ENCODE measurements around the gene CELA2B.
"Not testable (repeated sequence)": the region's sequence is repeated elsewhere in the genome, so short reads cannot be mapped to it uniquely, and the experiment has no call there.

- TF ChIP-seq POLR2A, CTCF (IDR thresholded peaks at IDR 0.05): not testable (repeated sequence)
Observed at GRCh38 chr1:15514557-15514956, 38.7 kb downstream of the CELA2B start.
